ENCODE results near the gene SPOPL.

Gene SPOPL

GRCh38 chr2:138600732-138601457, 99.3 kb downstream of the SPOPL start:
- TF ChIP-seq GATA3 (IDR thresholded peaks at IDR 0.05; ENCODE audit: low read depth, low read length) (no peak), GATA2 (IDR thresholded peaks at IDR 0.05; ENCODE audit: low read depth, low read length) (no peak)

- TF ChIP-seq GATA3 (IDR thresholded peaks at IDR 0.05; ENCODE audit: low read depth, low read length) = no peak
- TF ChIP-seq GATA2 (IDR thresholded peaks at IDR 0.05; ENCODE audit: low read depth, low read length) = no peak
Observed at GRCh38 chr2:138601458-138602165, 100.0 kb downstream of the SPOPL start.

- TF ChIP-seq GATA2 (IDR thresholded peaks at IDR 0.05; ENCODE audit: low read depth, low read length) (no peak), GATA3 (IDR thresholded peaks at IDR 0.05; ENCODE audit: low read depth, low read length) (no peak)
Observed at GRCh38 chr2:138602166-138602460, 100.5 kb downstream of the SPOPL start.

- TF ChIP-seq GATA2 (IDR thresholded peaks at IDR 0.05; ENCODE audit: low read depth, low read length) (no peak), GATA3 (IDR thresholded peaks at IDR 0.05; ENCODE audit: low read depth, low read length) (no peak)
Observed at GRCh38 chr2:138607746-138608145, 106.2 kb downstream of the SPOPL start.

GRCh38 chr2:138609446-138609845, 107.9 kb downstream of the SPOPL start:
- no peak for TF ChIP-seq GATA2 (IDR thresholded peaks at IDR 0.05; ENCODE audit: low read depth, low read length)
- TF ChIP-seq GATA3 (IDR thresholded peaks at IDR 0.05; ENCODE audit: low read depth, low read length) = no peak

GRCh38 chr2:138610201-138610953, 108.8 kb downstream of the SPOPL start:
- TF ChIP-seq GATA2 (IDR thresholded peaks at IDR 0.05; ENCODE audit: low read depth, low read length) = no peak
- TF ChIP-seq GATA3 (IDR thresholded peaks at IDR 0.05; ENCODE audit: low read depth, low read length) = no peak

- TF ChIP-seq GATA2 (IDR thresholded peaks at IDR 0.05; ENCODE audit: low read depth, low read length) (no peak), GATA3 (IDR thresholded peaks at IDR 0.05; ENCODE audit: low read depth, low read length) (no peak)
Observed at GRCh38 chr2:138615257-138615656, 113.7 kb downstream of the SPOPL start.

- TF ChIP-seq GATA3 (IDR thresholded peaks at IDR 0.05; ENCODE audit: low read depth, low read length) (no peak), GATA2 (IDR thresholded peaks at IDR 0.05; ENCODE audit: low read depth, low read length) (no peak)
Observed at GRCh38 chr2:138617026-138617425, 115.5 kb downstream of the SPOPL start.

GRCh38 chr2:138618971-138619370, 117.4 kb downstream of the SPOPL start:
- TF ChIP-seq GATA3 (IDR thresholded peaks at IDR 0.05; ENCODE audit: low read depth, low read length) (no peak), GATA2 (IDR thresholded peaks at IDR 0.05; ENCODE audit: low read depth, low read length) (no peak)

GRCh38 chr2:138620431-138620830, 118.9 kb downstream of the SPOPL start:
- TF ChIP-seq GATA3 (IDR thresholded peaks at IDR 0.05; ENCODE audit: low read depth, low read length) = no peak

- TF ChIP-seq GATA3 (IDR thresholded peaks at IDR 0.05; ENCODE audit: low read depth, low read length) = no peak
- TF ChIP-seq GATA2 (IDR thresholded peaks at IDR 0.05; ENCODE audit: low read depth, low read length) = no peak
Observed at GRCh38 chr2:138621139-138621538, 119.6 kb downstream of the SPOPL start.

GRCh38 chr2:138622613-138623012, 121.0 kb downstream of the SPOPL start:
- TF ChIP-seq GATA3 (IDR thresholded peaks at IDR 0.05; ENCODE audit: low read depth, low read length) (no peak), GATA2 (IDR thresholded peaks at IDR 0.05; ENCODE audit: low read depth, low read length) (no peak)

All from SH-SY5Y (cell line).